SK-N-MC (cell line): Measurements from ENCODE around the gene GATA6.

Source experiments
- EZH2 ChIP-seq: fragments of 200-600 bp; sonication (generic); IDR thresholded peaks from one replicate; pipeline ENCODE4 v1.6.1; 2017; ENCODE audit warnings: antibody characterized with exemption
- FOXP2 ChIP-seq: optimal IDR thresholded peaks from 2 replicates; pipeline ENCODE3; 2011; ENCODE audit warnings: mild to moderate bottlenecking, moderate library complexity; ENCODE audit not compliant: insufficient read depth; ENCODE audit errors: extremely low read length, control extremely low read depth
- POLR2AphosphoS5 ChIP-seq: IDR thresholded peaks from 2 replicates; pipeline ENCODE4 v1.6.1; 2012; ENCODE audit warnings: mild to moderate bottlenecking, low read depth, low read length, borderline replicate concordance

GRCh38 chr18:22250591-22250996 is 81.2 kb downstream of the GATA6 start:
- no peak for TF ChIP-seq EZH2
- no peak for TF ChIP-seq POLR2AphosphoS5
- no peak for TF ChIP-seq FOXP2
